Osteocyte (in vitro differentiated cells): ENCODE data around the gene AFTPH. TPM values are rescaled to one million over a fixed set of nuclear protein-coding genes. Genes with fewer than 3 reads are reported as not detected.

Experiments
- DNase-seq: peaks from one replicate; pipeline ENCODE4 v3.0.0; 2021; ENCODE audit warnings: mixed read lengths; ENCODE audit not compliant: unreplicated experiment; ENCODE audit errors: extremely low spot score
- H3K27ac Mint-ChIP-seq: one replicate; pipeline ENCODE4 v1.8.0; 2021; ENCODE audit warnings: mild to moderate bottlenecking, mixed read lengths; ENCODE audit not compliant: unreplicated experiment
- H3K27me3 Mint-ChIP-seq: one replicate; pipeline ENCODE4 v1.8.0; 2021; ENCODE audit warnings: mixed read lengths; ENCODE audit not compliant: unreplicated experiment
- H3K36me3 Mint-ChIP-seq: one replicate; pipeline ENCODE4 v1.8.0; 2021; ENCODE audit warnings: mixed read lengths; ENCODE audit not compliant: unreplicated experiment
- H3K4me1 Mint-ChIP-seq: one replicate; pipeline ENCODE4 v1.8.0; 2021; ENCODE audit warnings: mixed read lengths; ENCODE audit not compliant: unreplicated experiment
- H3K4me3 Mint-ChIP-seq: one replicate; pipeline ENCODE4 v1.8.0; 2021; ENCODE audit warnings: mild to moderate bottlenecking, moderate library complexity, mixed read lengths; ENCODE audit not compliant: unreplicated experiment
- H3K9me3 Mint-ChIP-seq: one replicate; pipeline ENCODE4 v1.8.0; 2021; ENCODE audit warnings: mixed read lengths; ENCODE audit not compliant: unreplicated experiment
- CTCF ChIP-seq: fragments of 200-600 bp; sonication (generic); IDR thresholded peaks from 2 replicates; pipeline ENCODE4 v1.5.0; 2021; ENCODE audit warnings: antibody characterized with exemption, mild to moderate bottlenecking, moderate library complexity
- microRNA-seq: library from miRNA; unstranded; fragments of <30 nt; microRNA quantifications from one replicate; pipeline ENCODE4 v1.1.0, GENCODE V29; 2020; ENCODE audit not compliant: unreplicated experiment
- total RNA-seq: library from RNA; stranded (reverse); gene quantifications from 2 replicates; pipeline ENCODE4 v1.2.1, GENCODE V29; 2021

The AFTPH gene
- total RNA-seq, 1 donor from 2014 or later: 15.5 TPM

GRCh38 chr2:64638502-64639120 lies 114.5 kb downstream of the AFTPH start:
- Mint-ChIP-seq H3K27ac (no peak overlapping the region), H3K4me3 (no peak overlapping the region)

DNA sequence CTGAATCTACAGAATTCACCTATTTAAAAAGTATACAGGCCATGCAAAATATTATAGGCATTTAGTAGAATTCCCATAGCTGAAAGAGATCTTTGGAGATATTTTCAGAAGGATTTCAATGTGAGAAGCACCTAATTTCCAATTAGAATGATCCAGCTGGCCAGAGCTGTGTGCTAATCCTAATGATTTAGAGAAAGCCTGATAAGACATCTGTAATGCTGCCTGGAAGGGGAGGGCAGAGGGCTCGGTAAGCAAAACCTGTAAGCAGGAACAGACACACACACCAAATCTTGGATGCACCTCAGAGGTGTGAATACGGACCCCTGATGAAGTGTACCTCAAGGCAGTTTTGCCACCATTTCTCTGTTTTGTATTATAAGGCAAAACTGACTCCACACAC lies 115.6 kb downstream of the AFTPH start:
- H3K9me3 Mint-ChIP-seq: no peaks in the 10 kb centered on the region
- H3K4me1 Mint-ChIP-seq: peaks cover 61% of the 10 kb centered on the region
- H3K4me3 Mint-ChIP-seq: no peak overlapping the region
- H3K36me3 Mint-ChIP-seq: peaks cover 6% of the 10 kb centered on the region
- TF ChIP-seq CTCF: no peak
- no peak for DNase-seq
- peak overlapping the region; percentile 7 for H3K27ac Mint-ChIP-seq
- no peaks in the 10 kb centered on the region for H3K27me3 Mint-ChIP-seq

More at GRCh38 chr2:64638502-64639120, 114.5 kb downstream of the AFTPH start:
- Mint-ChIP-seq H3K27me3 (no peaks in the 10 kb centered on the region), H3K36me3 (peaks cover 6% of the 10 kb centered on the region), H3K4me1 (peaks cover 51% of the 10 kb centered on the region), H3K9me3 (no peaks in the 10 kb centered on the region)
- DNase-seq: no peak
- TF ChIP-seq CTCF: no peak

DNA sequence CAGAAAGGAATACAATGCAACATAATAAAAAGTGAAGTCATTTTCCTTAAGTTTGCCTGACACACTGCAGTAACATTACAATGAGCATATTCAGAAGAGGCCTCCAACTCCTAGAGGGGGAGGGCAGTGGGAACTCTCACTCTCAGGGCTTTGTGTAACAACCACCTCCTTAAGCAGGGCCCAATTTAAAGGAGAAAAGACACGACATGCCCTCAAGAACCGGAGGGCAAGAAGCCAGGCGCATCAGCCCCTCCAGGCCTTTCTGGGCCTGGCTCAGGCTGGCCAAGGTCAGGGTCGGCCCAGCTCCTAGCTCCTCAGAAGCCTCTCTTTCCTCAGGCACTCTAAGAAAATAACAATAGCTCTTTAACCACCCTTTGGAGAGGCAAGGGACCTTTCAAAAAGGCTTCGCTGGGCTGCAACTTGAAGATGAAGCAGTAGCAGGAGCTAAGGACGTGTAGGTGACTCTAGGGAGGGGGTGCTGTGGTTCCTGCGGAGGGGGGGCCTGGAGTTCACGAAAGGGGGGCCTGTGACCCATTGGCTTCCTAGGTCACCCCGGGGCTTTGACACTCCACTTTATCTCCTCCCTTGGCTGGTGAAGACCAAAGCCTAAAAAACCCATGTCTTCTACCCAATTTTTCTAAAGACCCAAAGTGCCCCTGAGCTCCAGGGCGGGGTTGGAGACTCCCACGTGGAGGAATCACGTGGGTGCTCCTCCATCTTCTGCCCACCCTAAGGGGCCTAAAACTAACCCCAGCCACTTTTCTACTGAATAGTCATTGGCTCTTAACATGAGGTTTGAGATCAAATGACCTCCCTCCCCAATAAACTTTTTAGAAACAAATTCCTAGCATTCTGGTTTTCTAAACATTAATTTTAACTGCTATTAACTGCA lies 116.3 kb downstream of the AFTPH start:
- Mint-ChIP-seq H3K9me3 (no peaks in the 10 kb centered on the region), H3K36me3 (peaks cover 6% of the 10 kb centered on the region), H3K4me1 (peaks cover 68% of the 10 kb centered on the region), H3K27ac (no peak overlapping the region), H3K27me3 (no peaks in the 10 kb centered on the region), H3K4me3 (no peak overlapping the region)
- DNase-seq: no peak
- no peak for TF ChIP-seq CTCF

- DNase-seq: no peak
- Mint-ChIP-seq H3K4me3 (no peak overlapping the region), H3K4me1 (peaks cover 77% of the 10 kb centered on the region), H3K27me3 (no peaks in the 10 kb centered on the region), H3K9me3 (no peaks in the 10 kb centered on the region), H3K36me3 (no peaks in the 10 kb centered on the region), H3K27ac (peak overlapping the region; percentile 69)
- no peak for TF ChIP-seq CTCF
Measured at GRCh38 chr2:64641599-64641998, 117.5 kb downstream of the AFTPH start.

Small RNA genes lying within 50 kb of the gene (microRNA-seq; reads per million reads assigned to microRNA genes)
- not detected for gene MIR4434

Other genes starting within 250 kb of the AFTPH start
- gene LGALSL, start 70.2 kb upstream of the AFTPH start, total RNA-seq: 7.4 and 9.5 TPM in 2 replicates
- 15.5 and 17.4 TPM in 2 replicates for gene SERTAD2, start 129.6 kb downstream of the AFTPH start, total RNA-seq